ENCODE data around the gene EIF1. TPM values are rescaled to one million over a fixed set of nuclear protein-coding genes. Genes with fewer than 3 reads are reported as not detected.

The EIF1 gene
- total RNA-seq, 2 experiments from 2014 or later: 145 to 659 TPM

- BruUV-seq (replicated peaks): no TSS peak
- ChIA-PET CTCF (ENCODE audit: unreplicated experiment) (interaction anchor here (2.9 kb wide), 1 partner anchor 12 kb away, joined by 26 read pairs; no protein-coding TSS in a partner anchor), POLR2A (no interaction called here)
- H2AFZ ChIP-seq (ENCODE audit: low read length): no peak overlapping the region
- H3K36me3 ChIP-seq (ENCODE audit: insufficient read depth, low read length): no peaks in the 10 kb centered on the region
- H4K20me1 ChIP-seq (ENCODE audit: insufficient read depth, low read length): no peaks in the 10 kb centered on the region
- no peak for DNase-seq (ENCODE audit: low spot score)
- intact Hi-C loops (cut with micrococcal nuclease; ENCODE audit: unreplicated experiment): no loop called here
- TF ChIP-seq EZH2phosphoT487 (IDR thresholded peaks at IDR 0.05; ENCODE audit: borderline replicate concordance, low read depth, low read length): no peak
- no peak for TF ChIP-seq CTCF (conservative IDR thresholded peaks at IDR 0.05; ENCODE audit: low read length)
- no peaks in the 10 kb centered on the region for H3K79me2 ChIP-seq (ENCODE audit: insufficient read depth, low read depth, low read length)
- H3K4me3 ChIP-seq (ENCODE audit: low read depth, low read length, poor library complexity, severe bottlenecking): no peak overlapping the region
- no peaks in the 10 kb centered on the region for H3K9me3 ChIP-seq (ENCODE audit: low read length)
- no peak overlapping the region for H3K27ac ChIP-seq (ENCODE audit: low read depth, low read length, poor library complexity, severe bottlenecking)
- H3K4me1 ChIP-seq (ENCODE audit: insufficient read depth, low read length, poor library complexity, severe bottlenecking): peaks cover 10% of the 10 kb centered on the region
- no peak overlapping the region for H3K4me2 ChIP-seq (ENCODE audit: low read length)
- no peaks in the 10 kb centered on the region for H3K9me2 ChIP-seq (ENCODE audit: insufficient read depth, low read length)
Measured at GRCh38 chr17:41650794-41651624, 37.7 kb upstream of the EIF1 start.

- Histone ChIP-seq H3K36me3 (ENCODE audit: insufficient read depth, low read length) (no peaks in the 10 kb centered on the region), H3K27ac (ENCODE audit: low read depth, low read length, poor library complexity, severe bottlenecking) (no peak overlapping the region), H3K4me3 (ENCODE audit: low read depth, low read length, poor library complexity, severe bottlenecking) (no peak overlapping the region), H4K20me1 (ENCODE audit: insufficient read depth, low read length) (no peaks in the 10 kb centered on the region), H3K4me1 (ENCODE audit: insufficient read depth, low read length, poor library complexity, severe bottlenecking) (peaks cover 10% of the 10 kb centered on the region), H3K9me3 (ENCODE audit: low read length) (no peaks in the 10 kb centered on the region), H3K79me2 (ENCODE audit: insufficient read depth, low read depth, low read length) (no peaks in the 10 kb centered on the region), H2AFZ (ENCODE audit: low read length) (no peak overlapping the region), H3K4me2 (ENCODE audit: low read length) (no peak overlapping the region), H3K9me2 (ENCODE audit: insufficient read depth, low read length) (no peaks in the 10 kb centered on the region)
- POLR2A ChIA-PET: no interaction called here
- no TSS peak for BruUV-seq (replicated peaks)
- CTCF ChIA-PET (ENCODE audit: unreplicated experiment): interaction anchor here (1.0 kb wide), 1 partner anchor 11 kb away, joined by 4 read pairs; no protein-coding TSS in a partner anchor
- no peak for TF ChIP-seq EZH2phosphoT487 (IDR thresholded peaks at IDR 0.05; ENCODE audit: borderline replicate concordance, low read depth, low read length)
- TF ChIP-seq CTCF (conservative IDR thresholded peaks at IDR 0.05; ENCODE audit: low read length): no peak
- no peak for DNase-seq (ENCODE audit: low spot score)
- intact Hi-C loops (cut with micrococcal nuclease; ENCODE audit: unreplicated experiment): no loop called here
Measured at GRCh38 chr17:41651625-41652460, 36.8 kb upstream of the EIF1 start.

Measured in OCI-LY7 (cell line).